Fibroblast of skin of left biceps (primary cell): ENCODE results near the gene RBM44.
"Not testable (repeated sequence)": the region's sequence is repeated elsewhere in the genome, so short reads cannot be mapped to it uniquely, and the experiment has no call there.

Experiments
- DNase-seq, 2 experiments: peaks; one replicate each; pipeline ENCODE4 v3.0.0-alpha.2; 2013; ENCODE audit warnings: low read depth in 2 of 2

The RBM44 gene, protein sequence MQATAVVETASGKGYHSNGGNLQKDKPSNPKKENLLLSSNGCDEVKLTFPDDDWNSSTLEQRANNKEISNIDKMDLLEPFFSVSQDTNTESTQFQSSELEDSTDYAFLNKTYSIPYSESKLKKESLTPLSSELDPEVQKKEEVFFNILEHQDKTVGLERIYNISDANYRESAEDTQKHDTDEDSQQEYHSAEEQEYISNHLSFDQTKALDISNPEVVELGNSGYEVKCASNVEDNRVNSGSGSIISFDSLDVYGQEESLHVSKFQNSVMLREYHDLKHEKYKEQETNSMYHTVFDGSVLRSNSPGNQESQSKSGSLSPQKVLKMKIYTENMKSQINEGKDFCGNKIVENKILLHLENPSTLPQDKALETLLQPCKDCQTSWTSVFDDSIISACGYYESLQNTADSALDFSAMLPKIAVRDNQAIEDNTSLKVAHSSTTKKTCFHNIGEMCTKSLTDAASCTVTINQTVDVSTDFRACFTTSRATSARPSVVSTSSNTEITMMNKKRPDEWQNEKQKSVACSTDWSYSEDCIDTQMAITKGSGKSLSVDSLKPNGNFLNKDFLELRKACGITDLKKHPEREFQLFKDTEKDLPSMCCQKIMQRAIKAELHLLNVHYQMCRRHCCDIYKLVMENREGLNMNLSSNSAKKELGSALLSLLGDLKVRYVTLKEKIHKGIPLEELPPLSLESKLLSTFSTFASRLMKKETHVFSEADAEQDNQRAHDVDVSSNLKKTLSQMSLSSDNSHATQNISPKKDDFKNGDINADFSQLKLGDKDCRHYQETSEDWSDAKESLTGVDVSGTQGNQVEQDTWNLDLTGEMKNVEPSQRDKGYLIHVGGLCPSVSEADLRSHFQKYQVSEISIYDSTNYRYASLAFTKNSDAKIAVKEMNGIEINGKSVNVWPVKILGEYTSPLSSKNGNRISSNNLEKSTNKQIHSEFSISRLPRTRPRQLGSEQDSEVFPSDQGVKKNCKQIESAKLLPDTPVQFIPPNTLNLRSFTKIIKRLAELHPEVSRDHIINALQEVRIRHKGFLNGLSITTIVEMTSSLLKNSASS

DNA sequence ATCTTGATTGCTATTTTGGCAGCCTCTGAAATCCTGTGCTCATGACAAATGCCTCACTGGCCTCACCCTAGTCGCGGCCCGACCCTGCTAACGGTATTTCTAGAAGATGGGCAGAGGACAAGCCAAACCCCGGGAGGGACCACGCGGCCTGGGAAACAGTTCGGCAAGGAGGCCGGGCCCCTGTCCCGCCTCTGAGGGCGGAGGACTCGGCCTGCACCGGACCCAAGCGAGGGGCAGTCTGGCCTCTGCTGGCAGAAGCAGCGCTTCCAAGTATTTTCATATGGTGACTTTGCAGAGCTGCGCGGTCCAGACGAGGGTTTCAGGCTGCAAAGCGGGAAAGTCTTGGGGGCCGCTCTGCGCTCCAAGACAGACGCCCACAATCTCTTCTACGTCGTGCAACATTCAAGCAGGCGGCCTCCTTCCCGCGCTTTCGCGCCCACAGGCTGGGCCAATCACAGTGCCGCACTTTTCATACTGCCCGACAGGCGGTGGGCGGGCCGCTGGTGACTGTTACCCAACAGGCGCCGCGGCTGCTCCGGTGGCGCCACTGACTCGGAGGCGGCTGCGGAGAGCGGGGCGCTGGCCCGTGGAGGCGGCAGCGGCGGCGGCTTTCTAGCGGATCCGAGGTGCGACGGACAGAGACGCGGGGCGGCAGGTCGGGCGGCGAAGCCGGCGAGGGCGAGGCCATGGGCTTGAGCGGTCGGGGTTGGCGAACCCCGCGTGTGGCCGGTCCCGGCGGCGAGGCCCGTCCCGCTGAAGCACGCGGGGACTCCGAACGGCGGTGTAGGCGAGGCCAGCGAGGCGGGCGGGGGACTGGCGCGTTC lies at the start of gene RBM44:
TSS of gene RBM44 (plus strand) at position 544 of the 824 bp plus-strand sequence. CDS start 14,831 bp downstream, outside the sequence.
- DNase-seq = no peak

DNA sequence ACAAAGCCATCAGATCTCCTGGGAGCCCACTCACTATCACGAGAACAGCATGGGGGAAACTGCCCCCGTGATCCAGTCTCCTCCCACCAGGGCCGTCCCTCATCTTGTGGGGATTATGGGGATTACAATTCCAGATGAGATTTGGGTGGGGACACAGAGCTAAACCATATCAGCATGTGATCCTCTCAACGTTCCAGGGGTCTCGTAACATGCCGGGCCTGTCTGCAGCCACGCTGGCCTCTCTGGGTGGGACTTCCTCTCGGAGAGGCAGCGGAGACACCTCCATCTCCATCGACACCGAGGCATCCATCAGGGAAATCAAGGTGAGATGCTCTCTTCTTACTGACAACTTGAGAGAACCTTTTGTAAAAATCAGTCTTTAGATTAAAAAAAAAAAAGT lies 49.6 kb upstream of the RBM44 start:
- no peak for DNase-seq

DNA sequence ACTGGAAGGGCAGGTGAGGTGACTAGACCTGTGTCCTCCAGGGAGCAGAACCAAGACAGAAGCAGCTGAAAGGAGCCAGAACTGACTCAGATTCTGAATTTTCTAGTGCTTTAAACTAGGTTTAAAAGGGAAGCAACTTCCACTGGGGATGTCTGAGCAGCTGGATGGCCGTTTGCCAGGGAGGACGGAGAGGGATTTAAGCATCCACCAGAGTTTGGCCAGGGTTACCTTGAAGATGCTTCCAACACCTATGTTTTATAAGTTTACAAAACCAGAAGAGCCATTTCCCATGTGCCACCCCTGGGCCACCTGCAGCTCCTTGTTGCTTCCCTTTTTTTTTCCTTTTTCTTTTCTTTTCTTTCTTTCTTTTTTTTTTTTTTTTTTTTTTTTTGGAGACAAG lies 48.6 kb upstream of the RBM44 start:
- DNase-seq = no peak

DNA sequence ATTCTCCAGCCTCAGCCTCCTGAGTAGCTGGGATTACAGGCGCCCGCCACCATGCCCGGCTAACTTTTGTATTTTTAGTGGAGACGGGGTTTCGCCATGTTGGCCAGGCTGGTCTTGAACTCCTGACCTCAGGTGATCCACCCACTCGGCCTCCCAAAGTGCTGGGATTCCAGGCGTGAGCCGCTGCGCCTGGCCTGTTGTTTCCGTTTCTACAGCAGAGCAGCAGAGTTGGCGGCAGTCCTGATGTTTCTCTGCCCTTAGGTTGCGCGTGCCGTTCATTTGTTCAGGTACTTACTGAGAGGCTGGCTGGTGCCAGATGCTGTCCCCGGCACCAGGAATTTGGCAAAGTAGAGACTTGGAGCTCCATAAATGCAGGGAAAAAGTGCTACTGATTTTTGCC lies 48.1 kb upstream of the RBM44 start:
- not testable (repeated sequence) for DNase-seq

DNA sequence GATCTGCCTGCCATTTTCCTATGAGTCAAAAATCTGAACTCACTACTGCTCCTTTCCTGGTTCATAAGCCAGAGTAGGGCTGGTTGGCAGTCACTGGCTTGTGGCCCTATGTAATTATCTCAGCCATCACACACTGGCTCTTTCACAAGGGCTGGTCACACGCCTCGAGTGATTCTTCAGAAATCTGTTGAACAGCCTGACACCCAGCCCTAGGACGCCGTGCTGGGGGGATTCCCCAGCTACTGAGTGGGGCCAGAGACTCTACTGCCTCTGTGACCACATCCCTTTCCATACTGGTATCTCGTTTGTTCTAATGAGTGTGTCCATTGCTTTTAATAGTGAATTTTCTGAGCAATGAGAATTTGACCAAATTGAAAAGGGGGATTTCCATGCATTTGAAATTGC lies 45.8 kb upstream of the RBM44 start:
- no peak for DNase-seq

DNA sequence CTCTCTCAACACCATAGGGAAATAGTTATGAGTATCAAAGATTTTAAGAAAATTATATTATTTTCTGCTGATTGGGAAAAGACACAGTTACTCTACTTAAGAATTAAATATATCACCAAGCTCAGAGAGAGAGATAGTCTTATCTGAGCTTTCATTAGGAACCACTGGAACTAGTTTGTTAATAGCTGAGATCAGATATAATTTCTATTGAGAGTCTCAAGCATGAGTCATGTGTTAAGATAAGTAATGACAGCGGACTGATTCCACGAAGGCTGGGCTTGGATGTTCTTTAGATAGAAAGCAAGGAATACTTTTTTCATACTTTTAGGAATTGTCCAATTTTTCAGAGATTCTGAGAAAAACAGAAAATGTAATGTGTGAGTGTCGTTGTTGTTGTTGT lies 44.4 kb upstream of the RBM44 start:
- DNase-seq = no peak

DNA sequence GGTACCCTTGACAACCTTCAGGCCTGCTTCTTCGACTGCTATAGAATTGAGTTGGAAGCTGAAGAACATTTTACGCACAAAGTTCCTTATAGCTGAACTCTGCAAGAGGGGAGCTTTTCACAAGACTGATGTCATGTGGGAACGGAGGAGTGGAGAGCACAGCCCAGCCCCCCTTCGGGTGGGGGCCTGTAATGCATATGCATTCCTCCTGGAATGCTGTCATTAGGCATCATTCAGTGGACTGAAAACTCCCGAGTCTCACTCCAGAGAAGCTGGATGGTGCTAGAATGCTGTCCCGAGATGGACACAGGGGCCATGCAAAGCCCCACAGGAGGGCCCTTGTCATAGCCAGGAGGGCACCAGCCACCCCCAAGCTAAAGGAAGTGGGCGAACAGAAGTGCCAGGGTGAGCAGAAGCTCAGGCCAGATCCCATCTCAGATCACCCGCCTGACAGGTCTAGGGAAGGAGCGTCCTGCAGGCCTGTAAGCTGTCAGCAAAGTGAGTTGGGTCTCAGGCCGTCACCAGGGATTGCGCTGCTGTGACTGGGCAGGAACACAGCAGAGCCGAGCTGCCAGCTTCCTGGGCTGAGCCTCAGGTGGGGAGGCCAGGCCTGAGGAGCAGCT lies 43.8 kb upstream of the RBM44 start:
- DNase-seq = no peak

DNA sequence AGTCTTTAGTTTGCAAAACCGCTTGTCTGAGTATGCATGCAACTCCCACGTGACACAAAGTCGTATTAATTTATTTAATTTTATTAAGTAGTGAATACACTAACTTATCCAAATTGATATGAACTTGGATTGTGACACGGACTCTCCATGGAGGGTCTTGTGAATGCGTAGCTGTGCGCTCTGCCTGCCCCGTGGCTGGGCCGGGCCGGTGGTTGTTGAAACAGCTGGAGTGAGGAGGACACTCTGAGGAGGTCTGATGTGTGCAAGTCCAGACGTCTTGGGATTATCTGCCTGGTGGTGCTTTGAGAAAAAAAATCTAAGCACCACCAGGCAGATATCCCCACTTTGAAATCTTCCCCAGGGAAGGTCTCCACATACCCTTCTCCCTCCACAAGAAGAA lies 41.0 kb upstream of the RBM44 start:
- DNase-seq = no peak

DNA sequence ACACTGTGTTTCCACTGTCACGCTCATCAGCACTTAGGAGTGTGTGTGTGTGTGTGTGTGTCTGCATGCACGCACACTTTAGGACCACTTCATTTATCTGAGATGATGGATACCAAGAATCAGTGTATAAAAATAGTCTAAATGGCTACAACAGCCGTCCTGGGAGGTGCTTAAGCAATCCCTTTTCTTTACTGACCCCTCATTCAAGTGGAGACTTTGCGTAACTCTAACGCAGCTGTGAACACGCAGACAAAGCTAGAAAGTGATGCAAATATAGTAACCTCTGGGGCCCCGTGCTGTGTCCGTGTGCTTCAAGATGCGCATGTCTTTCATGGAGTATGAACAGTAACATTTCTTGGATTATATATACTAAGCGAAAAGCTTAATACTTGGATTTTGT lies 40.4 kb upstream of the RBM44 start:
- DNase-seq = no peak

DNA sequence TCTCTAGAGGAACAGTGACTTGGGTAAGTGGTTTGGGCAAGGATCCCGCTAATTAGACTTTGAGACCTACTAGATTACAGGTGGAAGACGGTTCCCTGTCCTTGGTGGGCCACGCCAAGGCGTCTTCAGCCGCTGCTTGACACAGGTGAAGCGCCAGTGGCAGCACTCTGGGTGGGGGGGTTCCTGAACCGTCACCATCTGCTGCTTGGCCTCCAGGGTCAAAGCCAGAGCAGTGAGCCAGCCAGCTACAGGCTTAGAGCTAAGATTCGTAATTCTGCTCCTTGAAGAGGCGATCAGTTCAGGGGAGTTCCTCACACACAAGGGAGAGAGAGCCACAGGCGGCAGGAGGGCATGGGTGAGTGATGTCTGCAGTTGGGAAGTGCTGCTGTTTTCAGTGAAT lies 39.4 kb upstream of the RBM44 start:
- DNase-seq = no peak

DNA sequence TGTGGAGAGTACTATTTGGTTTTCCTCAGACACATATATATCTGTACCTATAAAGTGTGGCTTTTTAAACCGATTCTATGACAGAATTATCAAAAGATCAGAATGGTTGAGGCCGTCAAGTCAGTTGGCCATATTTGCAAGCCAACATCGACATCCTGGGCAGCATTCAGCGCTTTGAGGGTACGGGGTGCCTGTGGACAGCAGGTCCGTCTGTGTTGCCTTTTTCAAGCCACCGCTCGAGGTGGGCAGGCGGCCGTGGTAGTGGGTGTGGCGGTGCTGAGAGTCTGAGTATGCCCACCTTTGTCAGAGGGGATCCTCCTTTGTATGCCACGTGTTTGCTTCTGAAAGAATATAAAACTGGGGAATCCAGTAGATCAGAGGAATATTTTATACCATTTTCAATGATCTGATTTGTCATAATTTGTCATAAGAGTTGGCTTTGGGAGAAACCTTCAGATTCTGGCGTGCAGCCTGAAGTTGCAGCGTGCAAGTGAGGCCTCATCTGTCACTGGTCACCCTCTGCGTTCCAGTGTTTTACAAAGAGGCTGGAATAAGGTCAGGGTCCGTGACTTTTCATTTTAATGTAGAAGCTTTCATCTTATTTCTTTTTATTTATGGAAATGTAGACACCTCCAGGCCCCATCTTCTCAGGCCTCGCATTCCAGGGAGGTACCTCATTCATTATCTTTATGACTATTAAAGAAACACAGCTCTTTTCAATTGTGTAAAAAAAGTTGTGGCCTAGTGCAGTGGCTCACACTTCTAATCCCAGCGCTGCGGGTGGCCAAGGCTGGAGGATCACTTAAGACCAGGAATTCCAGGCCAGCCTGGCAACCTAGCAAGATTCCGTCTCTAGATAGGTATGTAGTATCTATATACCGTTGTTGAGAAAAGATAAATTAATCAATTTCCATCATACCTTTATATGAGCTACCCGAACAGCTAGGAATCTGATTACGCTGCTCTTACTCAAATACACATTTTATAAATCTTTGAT lies 37.8 kb upstream of the RBM44 start:
- DNase-seq = no peak

DNA sequence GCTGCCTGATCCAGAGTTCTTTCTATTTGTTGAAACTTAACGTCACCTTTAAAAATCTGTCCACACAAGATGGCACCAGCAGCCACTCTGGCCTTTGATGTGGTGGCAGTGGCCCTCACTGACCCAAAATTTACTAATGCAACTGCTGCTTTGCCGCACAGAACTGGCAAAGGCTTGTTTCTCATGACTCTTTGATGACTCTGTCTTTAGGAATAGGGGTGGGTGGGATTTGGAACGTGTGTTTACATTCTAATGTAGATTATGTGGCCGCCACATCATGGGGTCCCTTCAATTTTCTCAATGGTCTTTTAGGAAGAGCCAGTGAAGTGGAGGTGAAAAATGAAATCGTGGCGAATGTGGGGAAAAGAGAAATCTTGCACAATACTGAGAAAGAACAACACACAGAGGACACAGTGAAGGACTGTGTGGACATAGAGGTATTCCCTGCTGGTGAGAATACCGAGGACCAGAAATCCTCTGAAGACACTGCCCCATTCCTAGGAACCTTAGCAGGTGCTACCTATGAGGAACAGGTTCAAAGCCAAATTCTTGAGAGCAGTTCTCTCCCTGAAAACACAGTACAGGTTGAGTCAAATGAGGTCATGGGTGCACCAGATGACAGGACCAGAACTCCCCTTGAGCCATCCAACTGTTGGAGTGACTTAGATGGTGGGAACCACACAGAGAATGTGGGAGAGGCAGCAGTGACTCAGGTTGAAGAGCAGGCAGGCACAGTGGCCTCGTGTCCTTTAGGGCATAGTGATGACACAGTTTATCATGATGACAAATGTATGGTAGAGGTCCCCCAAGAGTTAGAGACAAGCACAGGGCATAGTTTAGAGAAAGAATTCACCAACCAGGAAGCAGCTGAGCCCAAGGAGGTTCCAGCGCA lies 36.0 kb upstream of the RBM44 start:
- peak in 1 of 2 experiments; percentile 12 for DNase-seq

DNA sequence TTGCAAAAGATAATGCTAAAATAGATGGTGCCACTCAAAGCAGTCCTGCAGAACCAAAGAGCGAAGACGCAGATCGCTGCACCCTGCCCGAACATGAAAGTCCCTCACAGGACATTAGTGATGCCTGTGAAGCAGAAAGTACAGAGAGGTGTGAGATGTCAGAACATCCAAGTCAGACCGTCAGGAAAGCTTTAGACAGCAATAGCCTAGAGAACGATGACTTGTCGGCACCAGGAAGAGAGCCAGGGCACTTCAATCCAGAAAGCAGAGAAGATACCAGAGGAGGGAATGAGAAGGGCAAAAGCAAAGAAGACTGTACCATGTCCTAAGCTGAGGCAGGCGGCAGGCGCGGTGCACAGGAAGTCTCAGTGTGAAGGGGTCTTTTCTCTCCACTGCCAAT lies 34.8 kb upstream of the RBM44 start:
- no peak for DNase-seq

DNA sequence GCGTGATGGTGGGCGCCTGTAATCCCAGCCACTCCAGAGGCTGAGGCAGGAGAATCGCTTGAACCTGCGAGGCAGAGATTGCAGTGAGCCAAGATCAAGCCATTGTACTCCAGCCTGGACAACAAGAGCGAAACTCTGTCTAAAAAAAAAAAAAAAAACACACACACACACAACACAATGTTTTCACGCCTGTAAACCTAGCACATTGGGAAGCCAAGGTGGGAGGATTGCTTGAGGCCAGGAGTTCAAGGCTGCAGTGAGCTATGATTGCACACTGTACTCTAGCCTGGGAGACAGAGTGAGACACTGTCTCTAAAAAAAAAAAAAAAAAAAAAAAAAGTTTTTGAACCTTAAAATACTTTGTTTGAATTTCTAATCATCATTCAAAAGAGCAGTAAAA lies 33.5 kb upstream of the RBM44 start:
- not testable (repeated sequence) for DNase-seq

DNA sequence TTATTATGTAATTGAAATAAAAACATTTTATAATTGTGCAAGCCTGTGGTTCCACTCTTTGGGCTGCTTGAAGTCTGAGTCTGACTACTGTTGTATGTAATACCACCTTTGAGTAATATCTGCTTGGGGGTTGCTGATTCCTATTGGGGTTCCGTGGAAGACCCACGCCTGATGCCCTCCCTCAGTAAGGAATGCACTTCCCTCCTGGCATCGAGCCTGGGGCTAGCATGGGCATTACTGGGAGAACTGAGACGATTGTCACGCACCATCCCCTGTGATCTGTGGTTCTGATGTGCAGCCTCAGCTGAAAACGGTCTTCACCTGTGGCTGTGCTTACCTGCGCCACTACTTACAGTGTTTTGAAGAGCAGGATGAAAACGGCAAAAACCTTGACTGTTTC lies 32.7 kb upstream of the RBM44 start:
- no peak for DNase-seq

DNA sequence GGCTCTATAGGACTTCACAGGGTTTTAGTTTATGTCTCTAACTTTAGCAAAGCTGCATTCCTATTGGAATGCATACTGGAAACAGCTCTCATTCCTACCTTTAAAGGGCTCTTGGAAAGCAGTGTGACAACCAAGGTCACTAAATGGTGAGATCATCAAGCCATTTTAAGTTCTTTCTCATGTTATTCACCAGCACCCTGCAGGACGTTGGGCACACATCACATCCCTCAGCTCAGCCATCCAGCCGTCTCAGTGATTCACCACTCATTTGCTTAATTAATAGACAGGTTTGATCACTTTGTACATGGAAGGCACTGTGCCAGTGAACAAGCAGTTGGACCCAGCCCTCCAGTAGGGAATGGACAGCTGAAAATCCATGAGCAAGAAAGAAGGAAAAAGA lies 32.2 kb upstream of the RBM44 start:
- DNase-seq = no peak

DNA sequence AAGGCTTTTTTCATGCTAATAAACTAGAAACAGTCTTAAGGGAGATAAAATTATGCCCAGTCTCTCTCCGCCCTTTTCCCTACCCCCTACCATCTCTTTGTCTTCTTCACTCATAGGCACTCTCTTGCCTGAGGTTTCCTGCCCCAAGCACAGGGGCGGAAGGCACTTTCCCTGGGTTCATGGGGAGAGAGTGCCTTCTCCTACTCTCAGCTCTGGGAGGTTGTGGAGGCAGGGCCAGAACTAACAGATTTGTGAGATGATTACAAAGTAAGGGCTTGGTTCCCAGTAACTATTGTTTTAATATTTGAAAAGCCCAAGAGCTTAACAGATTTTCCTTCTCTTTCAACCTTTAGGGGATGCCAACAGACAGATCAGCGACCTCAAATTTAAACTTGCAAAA lies 26.1 kb upstream of the RBM44 start:
- DNase-seq = no peak

DNA sequence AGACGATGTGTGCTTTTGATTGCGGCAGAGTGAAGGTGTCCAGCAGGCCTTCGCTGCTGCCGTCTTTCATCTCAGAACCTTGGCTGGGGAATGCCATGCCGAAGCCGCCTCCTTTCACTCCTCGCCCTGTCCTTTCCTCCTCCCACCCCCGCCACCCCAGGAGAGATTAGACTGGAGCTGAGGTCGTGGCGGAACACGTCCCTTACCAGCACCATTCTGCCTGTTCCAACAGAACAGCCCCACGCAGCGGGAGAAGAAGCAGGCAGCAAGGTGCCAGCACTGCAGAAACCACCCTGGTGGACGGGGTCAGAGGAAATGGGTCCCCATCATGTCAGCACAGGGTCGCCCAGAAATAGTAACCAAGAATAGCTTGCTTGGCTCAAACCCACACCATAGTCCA lies 24.8 kb upstream of the RBM44 start:
- DNase-seq = no peak
